HG03354 (cell line): Measurements from ENCODE around the gene KRT13.

Experiments used
- ATAC-seq: cut with Tn5 transposase; IDR thresholded peaks from one replicate; pipeline ENCODE4 v1.9.1; 2021; ENCODE audit warnings: mild to moderate bottlenecking; ENCODE audit not compliant: unreplicated experiment, poor library complexity, severe bottlenecking

KRT13 gene

DNA sequence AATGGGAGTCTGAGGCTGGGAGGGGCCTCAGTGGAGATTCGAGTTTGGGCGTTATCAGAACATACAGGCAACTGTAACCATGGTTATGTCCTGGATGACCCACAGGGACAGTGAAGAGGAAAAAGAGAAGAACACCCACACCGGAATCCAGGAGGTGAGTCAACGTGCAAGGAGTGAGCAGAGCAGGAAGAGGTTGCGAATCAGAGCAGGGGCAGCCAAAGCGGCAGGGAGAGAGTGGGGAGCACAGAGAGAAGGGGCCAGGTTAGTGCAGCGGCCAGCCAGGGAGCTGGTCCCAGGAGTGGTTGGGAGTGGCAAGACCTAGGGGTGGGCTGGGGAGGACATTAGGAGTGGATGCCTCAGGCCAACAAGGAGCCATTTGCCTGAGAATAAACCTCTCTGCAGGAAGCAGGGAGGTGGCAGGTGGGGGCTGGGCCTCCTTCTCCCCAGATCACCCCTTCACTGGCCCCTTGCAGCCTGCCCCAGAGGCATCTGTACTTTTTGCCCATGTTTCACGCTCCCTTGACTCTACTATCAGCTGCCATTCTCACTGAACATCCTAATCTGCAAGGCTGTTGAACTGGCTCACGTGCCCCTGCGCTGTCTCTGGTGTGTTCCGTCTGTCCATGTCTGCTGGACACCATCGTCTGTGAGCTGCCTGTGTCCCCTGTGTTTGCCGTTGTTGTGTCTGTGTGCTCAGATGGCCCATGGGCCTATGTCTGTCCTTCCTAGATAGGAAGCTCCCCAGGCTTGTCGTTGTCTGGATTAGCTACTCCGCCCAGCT, 5.1 kb downstream of the KRT13 start:
- ATAC-seq = no peak

DNA sequence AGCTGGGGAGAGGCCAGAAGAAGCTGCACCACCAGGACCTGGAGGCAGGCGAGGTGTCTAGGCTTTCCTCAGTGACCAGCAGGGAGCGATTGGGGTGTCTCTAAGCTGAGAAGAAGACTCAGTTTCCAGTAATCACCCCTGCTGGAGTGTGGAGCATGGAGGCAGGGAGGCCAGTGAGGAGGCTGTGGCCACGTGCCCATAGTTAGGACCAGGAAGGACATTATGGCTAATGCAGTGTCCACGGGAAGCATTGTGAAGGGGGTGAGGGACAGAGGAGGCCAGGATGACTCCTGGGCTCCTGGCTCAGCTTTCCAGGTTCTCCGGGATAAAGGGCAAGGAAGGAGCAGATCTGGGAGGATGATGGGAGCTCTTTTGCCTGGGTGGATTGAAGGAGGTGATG, 5.7 kb downstream of the KRT13 start:
- no peak for ATAC-seq

DNA sequence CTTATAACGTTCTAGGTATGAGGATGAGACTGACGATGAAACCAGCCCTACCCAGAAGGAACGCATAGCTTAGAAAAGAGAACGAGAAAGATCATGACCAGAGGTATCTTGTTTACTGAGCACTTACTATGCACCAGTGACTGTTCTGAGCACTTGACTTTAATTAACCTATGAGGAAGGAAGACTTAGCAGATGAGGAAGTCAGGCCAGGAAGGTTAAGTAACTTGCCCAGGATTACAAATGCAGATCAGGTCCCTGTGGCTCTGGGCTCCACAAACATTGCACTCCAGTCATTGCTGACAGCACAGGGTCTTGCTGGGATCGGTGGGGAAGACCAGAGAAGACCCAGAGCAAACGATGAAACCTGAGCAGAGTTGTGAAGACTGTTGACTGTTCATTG, 7.1 kb downstream of the KRT13 start:
- ATAC-seq = no peak

DNA sequence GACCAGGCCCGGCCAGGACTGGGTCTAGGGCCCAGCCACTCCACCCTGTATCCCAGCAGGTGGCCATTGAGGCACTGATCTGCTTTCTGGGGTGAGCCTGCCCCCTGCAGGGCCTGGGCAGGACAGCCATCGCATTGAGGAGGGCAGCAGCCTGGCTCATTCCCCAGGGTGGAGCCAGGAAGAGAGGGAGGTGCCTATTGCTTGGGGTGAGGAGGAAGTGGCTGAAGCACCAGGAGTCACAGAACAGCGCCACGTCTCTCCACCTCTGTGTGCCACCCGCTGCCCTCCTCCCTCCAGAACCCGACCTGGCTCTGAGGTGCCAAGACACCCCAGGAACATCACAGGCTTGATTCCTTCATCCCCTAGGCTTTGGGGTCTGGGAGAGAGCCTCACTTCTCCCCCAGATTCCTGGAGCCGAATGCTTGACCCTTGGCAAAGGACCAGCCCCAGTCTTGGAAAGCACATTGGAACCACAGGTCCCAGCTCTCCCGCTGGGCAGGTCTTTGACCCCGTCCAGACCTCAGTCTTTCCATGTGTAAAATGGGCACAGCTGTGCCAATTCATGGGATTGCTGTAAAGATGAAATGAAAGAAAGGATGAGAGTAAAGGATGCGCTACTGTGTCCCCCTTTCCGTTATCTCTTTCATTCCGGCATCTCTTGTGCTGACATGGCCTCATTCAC, 8.5 kb downstream of the KRT13 start:
- ATAC-seq = peak; percentile 68

DNA sequence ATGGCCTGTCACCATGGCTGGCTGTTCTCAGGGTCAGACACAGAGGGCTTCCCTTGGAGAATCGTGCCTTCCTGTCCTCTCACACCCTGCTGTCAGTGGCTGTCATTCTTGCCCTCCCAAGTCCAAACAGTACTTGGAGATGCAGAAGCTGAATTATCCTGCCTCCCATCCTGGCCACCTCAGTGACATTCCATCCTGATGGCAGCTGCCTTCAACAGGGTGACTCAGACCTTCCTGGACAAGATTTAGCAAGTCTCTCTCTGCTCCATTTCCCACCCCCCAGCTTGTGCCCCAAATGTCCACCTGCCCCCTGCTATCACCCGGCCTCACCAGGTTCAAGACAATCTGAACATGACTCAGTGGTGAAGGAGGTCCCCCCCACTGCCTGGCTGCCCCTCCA, 10.9 kb downstream of the KRT13 start:
- ATAC-seq = no peak

DNA sequence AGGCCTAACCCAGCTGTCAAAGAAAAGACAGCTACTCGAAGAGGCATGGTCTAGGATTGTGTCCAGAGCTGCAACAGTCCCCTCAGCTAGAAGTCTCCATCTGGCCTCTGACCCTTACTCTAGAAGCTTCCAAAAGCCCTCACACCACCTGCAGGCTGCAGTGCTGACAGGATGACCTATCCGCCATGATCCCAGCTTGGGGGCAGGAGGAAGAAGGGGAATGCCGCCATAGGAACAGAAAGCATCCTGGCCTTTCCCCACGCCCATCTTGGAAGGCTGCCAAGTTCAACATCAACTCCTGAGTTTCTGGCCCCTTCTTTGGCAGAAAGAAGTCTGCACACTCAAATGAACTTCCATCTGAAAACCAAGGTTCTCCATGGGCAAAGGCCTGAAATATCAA, 12.6 kb downstream of the KRT13 start:
- no peak for ATAC-seq

DNA sequence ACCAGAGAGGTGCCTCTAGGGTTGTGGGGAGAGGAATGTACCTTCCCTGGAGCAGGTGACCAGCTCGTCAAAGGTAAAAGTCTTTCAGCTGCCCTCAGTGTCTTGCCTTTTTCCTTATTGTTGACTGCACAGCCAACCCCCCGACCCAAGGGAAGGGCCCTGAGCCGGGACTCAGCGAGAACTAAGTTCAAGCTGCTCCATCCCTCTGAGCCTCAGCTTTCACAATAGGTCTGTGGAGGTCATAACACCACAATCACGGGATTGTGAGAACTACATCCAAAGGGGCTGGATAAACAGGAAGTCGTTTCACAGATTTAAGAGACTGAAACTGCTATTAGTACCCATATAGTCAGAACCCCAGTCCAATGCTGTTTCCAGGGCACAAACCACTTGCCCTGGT, 13.1 kb downstream of the KRT13 start:
- no peak for ATAC-seq

DNA sequence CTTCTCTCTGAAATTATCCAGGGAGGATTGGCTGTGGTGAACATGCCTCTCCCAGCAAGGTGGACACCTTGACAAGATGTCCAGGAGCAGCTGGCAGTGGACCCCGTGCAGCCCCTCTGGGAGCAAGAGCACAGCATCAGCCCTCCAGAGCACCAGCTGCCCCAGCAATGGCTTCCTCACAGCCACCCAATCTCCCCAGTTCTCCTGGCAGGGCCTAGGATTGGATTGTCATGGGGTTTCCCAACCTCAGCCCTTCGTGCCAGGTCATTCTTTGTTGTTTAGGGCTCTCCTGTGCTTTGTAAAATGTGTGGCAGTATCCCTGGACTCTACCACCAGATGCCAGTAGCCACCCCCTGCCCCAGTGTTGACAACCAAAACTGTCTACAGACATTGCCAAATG, 13.9 kb downstream of the KRT13 start:
- ATAC-seq = no peak

DNA sequence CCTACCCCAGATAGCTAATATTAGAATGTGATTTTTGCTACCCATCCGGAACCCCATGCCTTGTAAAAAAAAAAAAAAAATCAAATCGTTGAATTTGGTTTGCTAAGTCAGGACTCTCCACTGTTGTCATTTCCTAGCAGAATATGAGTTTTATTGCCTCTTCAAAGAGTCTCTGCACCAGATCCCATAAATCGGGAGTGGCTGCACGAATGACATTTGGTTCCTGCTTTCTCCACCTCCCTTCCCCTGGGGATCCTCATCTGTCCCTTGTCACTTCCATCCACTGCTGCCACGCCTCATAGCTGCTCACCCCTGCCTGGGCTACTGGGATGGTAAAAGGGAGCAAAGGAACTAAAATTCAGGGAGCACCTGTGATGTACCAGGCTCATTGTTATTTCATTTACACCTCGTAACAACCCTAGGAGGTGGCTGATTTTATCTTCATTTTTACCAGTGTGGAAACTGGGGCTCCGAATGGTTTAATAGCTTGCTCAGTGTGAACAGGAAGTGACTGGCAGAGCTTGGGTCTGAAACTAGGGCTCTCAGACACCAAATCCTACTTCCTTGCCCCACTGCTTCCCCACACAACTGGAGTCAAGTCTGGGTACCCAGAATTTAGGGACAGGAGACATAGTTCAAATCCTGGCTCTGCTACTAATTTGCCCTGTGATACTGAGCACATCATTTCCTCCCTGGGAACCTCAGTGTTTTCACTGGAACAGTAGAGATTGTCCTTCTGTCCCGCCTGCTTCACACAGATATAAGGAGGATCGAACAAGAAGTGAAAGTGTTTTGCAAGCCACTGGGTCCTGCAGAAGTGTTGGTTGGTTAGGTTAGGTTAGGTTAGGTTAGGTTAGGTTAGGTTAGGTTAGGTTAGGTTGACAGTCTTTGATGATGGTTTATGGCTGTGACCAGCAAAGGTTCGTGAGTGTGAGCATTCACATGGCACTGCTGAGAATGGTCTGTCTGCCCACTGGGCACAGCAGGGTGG, 15.1 kb downstream of the KRT13 start:
- ATAC-seq = no peak

DNA sequence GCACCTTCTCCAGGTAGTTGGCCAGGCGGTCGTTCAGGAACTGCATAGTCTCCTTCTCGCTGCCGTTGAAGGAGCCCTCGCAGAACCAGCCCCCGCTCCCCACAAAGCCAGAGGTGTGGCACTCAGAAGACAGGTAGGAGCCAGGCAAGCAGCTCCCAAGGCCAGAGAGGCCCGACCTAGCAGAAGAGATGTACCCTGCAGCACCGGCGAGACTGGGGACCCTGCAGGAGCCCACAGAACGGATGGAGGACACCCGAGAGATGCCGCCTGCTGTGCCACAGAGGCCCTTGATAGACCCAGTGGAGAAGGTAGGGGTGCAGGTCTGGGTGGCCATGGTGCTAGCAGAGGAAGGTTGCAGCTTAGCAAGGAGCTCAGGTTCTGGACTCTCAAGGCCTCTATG, 15.9 kb downstream of the KRT13 start, which contains the start of gene KRT36:
TSS of gene KRT36 (minus strand) at position 380 of the 400 bp plus-strand sequence. CDS start at position 334, 46 bp downstream.
- ATAC-seq = no peak

DNA sequence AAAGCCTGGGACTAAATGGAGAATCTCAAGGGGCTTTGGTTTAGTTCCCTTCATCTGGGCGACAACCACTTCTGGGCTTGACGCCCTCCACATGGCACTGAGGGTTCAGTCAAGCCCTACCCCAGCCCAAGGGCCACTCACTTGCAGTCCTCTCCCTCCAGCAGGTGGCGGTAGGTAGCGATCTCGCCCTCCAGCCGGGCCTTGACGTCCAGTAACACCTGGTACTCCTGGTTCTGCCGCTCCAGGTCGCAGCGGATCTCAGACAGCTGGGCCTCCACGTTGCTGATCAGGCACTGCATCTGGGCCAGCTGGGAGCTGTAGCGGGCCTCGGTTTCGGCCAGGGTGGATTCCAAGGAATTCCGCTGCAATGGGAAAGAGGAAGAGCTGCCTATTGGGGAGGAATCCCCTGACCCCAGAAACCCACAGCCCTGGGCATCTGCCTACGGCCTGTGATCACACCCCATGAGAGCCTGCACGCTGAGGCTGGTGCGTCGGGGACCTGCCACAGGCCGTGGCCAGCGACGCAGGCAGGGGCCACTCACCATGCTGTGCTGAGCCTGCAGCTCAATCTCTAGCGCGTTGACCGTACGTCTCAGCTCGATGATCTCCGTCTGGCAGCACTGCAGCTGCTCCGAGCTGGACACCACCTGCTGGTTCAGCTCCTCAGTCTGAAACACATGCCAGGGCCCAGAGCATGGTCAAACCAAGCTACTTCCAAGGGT, 18.4 kb downstream of the KRT13 start:
- no peak for ATAC-seq

DNA sequence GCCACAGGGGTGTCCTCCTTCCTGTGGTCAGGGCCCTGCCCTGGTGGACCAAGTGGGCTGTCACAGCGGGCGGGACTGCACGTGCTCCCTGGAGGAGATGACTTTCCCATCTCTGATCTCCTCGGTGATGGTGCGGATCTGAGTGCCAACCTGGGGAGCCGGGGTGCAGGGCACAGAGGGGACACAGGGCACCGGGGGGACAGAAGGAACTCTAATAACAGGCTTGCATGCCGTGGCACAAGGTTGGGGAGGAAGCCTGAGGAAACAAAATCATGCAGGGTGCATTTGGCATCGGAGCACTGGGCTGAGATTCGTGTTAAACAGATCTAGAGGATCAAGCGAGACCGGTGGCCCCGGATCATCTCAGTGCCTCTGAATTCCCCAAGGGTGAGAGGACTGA, 19.1 kb downstream of the KRT13 start:
- ATAC-seq = no peak

DNA sequence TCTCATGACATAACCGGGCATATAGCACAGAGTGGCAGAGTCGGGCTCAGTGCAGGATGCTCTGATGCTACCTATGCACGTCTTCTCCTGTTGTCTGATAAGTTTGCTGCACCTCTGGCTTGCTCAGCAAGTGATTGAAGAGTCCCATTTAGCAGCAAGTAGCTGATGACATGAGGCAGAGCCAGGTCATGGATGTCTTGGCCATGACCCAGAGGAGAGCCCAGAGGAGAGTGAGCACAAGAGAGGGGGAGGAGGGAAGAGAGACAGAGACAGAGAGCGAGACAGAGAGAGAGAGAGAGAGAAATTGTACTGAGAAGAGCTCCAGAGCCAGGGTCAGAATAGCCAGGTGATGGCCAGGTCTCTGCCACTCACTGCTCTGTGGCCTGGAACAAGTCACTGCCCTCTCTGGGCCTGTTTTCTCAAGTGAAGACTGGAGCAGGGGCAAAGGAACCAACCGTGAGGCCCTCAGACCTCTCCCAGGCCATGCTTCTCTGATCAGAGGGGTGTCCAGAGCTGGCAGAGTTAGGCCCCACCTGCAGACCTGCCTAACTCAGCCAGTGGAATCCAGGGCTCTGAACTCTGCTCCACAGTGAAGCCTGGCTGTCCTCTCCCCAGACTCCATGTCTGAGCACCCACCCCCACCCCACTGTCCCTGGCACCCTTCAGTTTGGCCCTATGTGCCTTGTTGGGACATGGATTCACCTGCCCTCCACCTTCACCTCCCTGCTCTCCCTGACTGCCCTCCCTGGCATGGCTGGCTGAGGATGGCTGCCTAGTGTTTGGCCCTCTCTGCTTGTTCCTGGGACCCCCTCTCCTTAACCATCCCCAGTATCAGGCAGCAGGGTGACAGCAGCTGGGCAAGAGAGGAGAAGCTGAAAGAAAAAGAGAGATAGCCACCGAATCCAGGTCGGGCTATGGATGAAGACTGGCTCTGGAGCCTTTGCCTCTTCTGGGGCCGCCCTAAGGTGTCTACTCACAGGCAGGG, 20.2 kb downstream of the KRT13 start:
- no peak for ATAC-seq

DNA sequence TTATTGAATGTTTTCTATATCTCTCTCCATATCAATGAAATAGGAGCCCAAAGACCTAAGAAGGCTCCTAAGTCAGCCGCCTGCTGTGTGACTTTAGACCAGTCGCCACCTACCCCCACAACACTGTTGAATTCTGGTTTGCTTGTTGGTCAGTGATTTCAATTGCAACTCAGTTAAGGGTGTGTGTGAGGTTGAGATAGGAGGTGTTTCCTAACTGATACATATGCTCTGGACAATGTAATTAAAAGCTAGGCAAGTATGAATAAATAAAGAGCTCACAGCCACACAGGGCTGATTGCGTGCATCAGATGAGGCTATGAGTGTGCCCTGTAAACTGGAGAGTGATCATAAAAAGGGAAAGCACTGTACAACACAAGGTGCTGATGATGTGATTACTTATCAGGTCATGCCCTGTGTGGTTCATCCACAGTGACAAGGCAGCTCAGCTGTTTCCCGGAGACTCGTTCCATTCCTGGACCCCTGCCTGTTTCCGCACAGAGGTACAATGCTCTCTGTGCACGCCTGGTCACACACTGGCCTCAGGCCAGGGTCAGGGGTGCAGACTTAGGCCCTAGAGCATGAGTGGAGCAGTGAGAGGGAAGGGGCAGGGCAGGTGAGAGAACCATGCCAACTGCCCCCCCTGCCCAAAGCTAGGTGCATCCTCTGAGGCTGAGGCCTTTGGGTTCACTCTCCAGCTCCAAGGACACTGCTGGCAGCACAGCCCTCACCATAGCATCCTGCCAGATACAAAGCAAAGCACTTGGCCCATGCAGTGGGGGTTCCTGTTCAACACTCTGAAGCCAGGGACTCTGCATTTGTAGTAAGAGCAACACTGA, 21.2 kb downstream of the KRT13 start:
- no peak for ATAC-seq

DNA sequence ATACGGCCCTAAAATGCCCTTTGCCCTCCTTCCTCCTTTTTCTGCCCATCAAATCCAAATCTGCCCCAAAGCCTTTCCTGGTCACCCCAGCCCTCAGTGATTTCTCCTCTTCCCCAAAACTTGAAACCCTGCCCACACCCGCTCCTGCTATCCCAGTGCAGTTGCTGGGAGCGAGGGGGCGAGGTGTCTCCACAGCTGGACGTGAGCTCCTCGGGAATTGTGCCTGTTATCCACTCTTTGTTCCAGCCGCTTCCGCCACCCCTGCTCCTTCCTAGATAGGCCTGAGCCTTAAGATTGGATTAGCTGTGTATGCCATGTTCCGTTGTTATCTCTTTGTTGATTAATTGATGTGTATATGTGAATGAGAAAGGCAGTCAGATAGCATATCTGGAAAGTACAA, 21.9 kb downstream of the KRT13 start:
- no peak for ATAC-seq

DNA sequence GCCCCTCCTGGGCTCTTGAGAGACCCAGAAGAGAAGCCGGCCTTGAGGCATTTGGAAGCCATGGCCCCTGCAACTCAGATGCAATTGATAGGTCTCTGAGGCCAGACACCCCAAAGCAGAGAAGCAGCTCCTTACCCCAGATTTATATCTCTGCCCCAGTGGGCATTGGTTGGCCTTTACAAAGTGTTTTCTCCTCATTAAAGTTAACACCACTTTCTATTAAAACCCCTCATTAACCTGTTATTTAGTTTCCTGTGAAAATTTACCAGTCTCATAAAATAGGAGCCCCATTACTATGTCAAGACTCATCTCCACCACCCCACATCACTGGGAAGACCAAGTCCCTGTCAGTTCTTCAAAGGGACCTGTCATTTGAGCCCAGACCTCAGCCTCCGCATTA, 24.4 kb downstream of the KRT13 start, which contains the start of gene KRT35:
TSS of gene KRT35 (minus strand) at position 116 of the 400 bp plus-strand sequence. CDS start at position 62, 54 bp downstream.
- ATAC-seq = no peak

DNA sequence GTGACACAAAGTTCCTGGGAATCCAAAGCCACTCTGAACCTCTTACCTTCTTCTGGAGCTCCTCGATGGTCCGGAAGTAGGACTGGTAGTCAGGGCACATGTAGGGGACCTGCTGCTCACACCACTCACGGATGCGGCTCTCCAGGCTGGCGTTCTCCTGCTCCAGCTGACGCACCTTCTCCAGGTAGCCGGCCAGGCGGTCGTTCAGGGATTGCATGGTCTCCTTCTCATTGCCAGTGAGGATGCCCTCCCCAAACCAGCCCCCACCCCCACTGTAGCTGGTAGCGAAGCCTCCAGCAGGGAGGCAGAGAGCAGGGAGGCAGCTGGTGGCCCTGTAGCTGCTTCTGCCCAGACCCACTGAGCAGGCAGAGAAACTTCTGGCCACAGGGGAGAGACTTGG, 24.8 kb downstream of the KRT13 start:
- no peak for ATAC-seq
